Measurements from ENCODE around the gene UGCG. TPM values are rescaled to one million over a fixed set of nuclear protein-coding genes. Genes with fewer than 3 reads are reported as not detected.

UGCG gene
- total and polyA plus RNA-seq, 2 donors (not counting 1 experiment from before 2014, with no cell fraction given) = 23.9 to 53.5 TPM

DNA sequence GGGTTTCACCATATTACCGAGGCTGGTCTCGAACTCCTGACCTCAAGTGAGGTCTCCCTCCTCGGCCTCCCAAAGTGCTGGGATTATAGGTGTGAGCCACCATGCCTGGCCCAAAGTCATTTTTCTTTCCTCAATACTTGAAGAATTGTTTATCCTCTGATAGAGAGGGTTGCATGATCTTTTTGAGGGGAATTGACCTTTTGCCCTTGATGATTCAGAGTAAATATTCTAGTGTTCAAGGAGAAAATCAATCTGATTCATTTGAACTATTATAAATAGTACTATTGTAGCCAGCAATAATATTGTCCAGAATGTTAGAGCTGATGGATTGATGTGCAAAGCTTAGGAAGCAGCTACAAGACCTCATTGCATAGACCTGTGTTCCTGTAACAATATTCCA lies 47.1 kb downstream of the UGCG start:
- Histone ChIP-seq H3K27ac (ENCODE audit: low read length in 2 of 2) (no peak overlapping the region), H4K20me1 (ENCODE audit: control insufficient read depth, insufficient read depth, low read length, poor library complexity, severe bottlenecking) (no peaks in the 10 kb centered on the region), H3K79me2 (ENCODE audit: control insufficient read depth, insufficient read depth, low read length) (peaks cover 4% of the 10 kb centered on the region), H3K9me3 (ENCODE audit: control extremely low read depth in 1 of 3, control insufficient read depth in 2 of 3, insufficient read depth in 1 of 3, low read length in 2 of 3) (no peaks in the 10 kb centered on the region), H3K9ac (ENCODE audit: low read length) (no peak overlapping the region), H3K4me2 (replicated peaks; ENCODE audit: low read depth, low read length, poor library complexity, severe bottlenecking) (no peak overlapping the region), H3K27me3 (replicated peaks in 1 of 4; ENCODE audit: control extremely low read depth in 1 of 4, control insufficient read depth in 3 of 4, insufficient read depth in 4 of 4, low read length in 3 of 4) (no peaks in the 10 kb centered on the region), H3K4me3 (ENCODE audit: control extremely low read depth in 1 of 5, extremely low read depth in 1 of 5, insufficient read depth in 1 of 5, low read depth in 2 of 5, low read length in 4 of 5) (no peak overlapping the region), H3K4me1 (ENCODE audit: control insufficient read depth in 2 of 2, insufficient read depth in 2 of 2, low read length in 2 of 2) (peaks cover 31 to 38% of the 10 kb centered on the region in 2 donors), H3K36me3 (replicated peaks in 1 of 2; ENCODE audit: control extremely low read depth in 1 of 2, control insufficient read depth in 1 of 2, extremely low read depth in 1 of 2, insufficient read depth in 2 of 2, low read length in 1 of 2) (no peaks in the 10 kb centered on the region), H2AFZ (ENCODE audit: insufficient read depth, low read depth, low read length, poor library complexity, severe bottlenecking) (no peak overlapping the region)
- Mint-ChIP-seq H3K4me3 (no peak overlapping the region), H3K27ac (no peak overlapping the region), H3K4me1 (peaks cover 43% of the 10 kb centered on the region), H3K9me3 (ENCODE audit: insufficient read depth) (no peaks in the 10 kb centered on the region), H3K27me3 (no peaks in the 10 kb centered on the region)
- no CpG with 5 or more reads among the region's 3 CpGs for WGBS (ENCODE audit: insufficient coverage)
- POLR2A ChIA-PET = interaction anchor here (0.6 kb wide), 2 partner anchors 8 to 52 kb away, joined by 3 to 4 read pairs; no protein-coding TSS in a partner anchor
- TF ChIP-seq EZH2 (IDR thresholded peaks at IDR 0.05; ENCODE audit: borderline replicate concordance, insufficient read depth, low read depth, low read length, poor library complexity, severe bottlenecking) = no peak
- TF ChIP-seq, protein P1, sequence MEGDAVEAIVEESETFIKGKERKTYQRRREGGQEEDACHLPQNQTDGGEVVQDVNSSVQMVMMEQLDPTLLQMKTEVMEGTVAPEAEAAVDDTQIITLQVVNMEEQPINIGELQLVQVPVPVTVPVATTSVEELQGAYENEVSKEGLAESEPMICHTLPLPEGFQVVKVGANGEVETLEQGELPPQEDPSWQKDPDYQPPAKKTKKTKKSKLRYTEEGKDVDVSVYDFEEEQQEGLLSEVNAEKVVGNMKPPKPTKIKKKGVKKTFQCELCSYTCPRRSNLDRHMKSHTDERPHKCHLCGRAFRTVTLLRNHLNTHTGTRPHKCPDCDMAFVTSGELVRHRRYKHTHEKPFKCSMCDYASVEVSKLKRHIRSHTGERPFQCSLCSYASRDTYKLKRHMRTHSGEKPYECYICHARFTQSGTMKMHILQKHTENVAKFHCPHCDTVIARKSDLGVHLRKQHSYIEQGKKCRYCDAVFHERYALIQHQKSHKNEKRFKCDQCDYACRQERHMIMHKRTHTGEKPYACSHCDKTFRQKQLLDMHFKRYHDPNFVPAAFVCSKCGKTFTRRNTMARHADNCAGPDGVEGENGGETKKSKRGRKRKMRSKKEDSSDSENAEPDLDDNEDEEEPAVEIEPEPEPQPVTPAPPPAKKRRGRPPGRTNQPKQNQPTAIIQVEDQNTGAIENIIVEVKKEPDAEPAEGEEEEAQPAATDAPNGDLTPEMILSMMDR (IDR thresholded peaks at IDR 0.05) = no peak
- intact Hi-C loops (cut with micrococcal nuclease) = no loop called here
- DNase-seq (no peak), ATAC-seq (ENCODE audit: low read depth) (no peak)
- CTCF ChIA-PET = interaction anchor here (2.7 kb wide), 1 partner anchor 131 kb away, joined by 10 read pairs; no protein-coding TSS in a partner anchor

DNA sequence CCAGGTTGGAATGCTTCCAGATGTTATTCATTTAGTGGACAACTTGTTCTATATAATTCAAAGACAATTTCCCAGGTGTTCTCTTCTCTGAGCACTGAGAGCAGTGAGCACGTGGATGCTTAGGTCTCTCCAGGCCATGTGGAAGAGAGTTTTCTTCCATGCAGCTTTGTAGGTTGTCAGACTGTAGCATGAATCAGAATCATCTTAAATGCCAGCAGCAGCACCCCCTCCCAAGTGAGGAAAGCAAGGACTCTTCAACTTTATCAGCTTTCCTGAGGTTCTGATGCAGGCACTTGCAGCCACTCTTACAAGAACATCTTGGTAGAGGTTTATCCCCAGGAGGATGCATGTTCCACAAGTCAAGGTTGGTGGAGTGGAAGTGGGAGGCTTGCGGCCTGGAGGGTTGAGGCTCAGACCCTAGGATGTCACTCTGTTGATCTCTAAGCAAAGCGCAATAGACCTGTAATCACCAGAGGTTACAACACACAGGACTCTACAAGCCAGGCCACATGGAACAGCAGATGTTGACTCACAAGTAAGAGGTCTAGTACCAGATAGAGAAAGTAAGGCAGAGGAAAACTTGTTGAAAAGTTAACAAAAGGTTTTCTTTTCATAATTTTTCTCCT lies 47.7 kb downstream of the UGCG start:
- ChIA-PET CTCF (interaction anchor here (0.9 to 2.7 kb wide), 2 partner anchors 25 to 130 kb away, joined by 3 to 10 read pairs; no protein-coding TSS in a partner anchor), POLR2A (interaction anchor here (0.6 kb wide), 2 partner anchors 8 to 53 kb away, joined by 3 to 4 read pairs; no protein-coding TSS in a partner anchor)
- no peak overlapping the region for H3K4me2 ChIP-seq (replicated peaks; ENCODE audit: low read depth, low read length, poor library complexity, severe bottlenecking)
- no peaks in the 10 kb centered on the region for H3K27me3 Mint-ChIP-seq
- H3K36me3 ChIP-seq (replicated peaks in 1 of 2; ENCODE audit: control extremely low read depth in 1 of 2, control insufficient read depth in 1 of 2, extremely low read depth in 1 of 2, insufficient read depth in 2 of 2, low read length in 1 of 2) = no peaks in the 10 kb centered on the region
- no peaks in the 10 kb centered on the region for H3K27me3 ChIP-seq (replicated peaks in 1 of 4; ENCODE audit: control extremely low read depth in 1 of 4, control insufficient read depth in 3 of 4, insufficient read depth in 4 of 4, low read length in 3 of 4)
- peaks cover 43% of the 10 kb centered on the region for H3K4me1 Mint-ChIP-seq
- H3K79me2 ChIP-seq (ENCODE audit: control insufficient read depth, insufficient read depth, low read length) = peaks cover 4% of the 10 kb centered on the region
- H3K27ac ChIP-seq (ENCODE audit: low read length in 2 of 2) = no peak overlapping the region
- no peak overlapping the region for H3K27ac Mint-ChIP-seq
- no peak overlapping the region for H3K4me3 ChIP-seq (ENCODE audit: control extremely low read depth in 1 of 5, extremely low read depth in 1 of 5, insufficient read depth in 1 of 5, low read depth in 2 of 5, low read length in 4 of 5)
- H3K9ac ChIP-seq (ENCODE audit: low read length) = no peak overlapping the region
- DNase-seq = no peak
- 93% methylated on average over 2 of the region's 3 CpGs for WGBS (ENCODE audit: insufficient coverage)
- no peak overlapping the region for H2AFZ ChIP-seq (ENCODE audit: insufficient read depth, low read depth, low read length, poor library complexity, severe bottlenecking)
- no peak for TF ChIP-seq EZH2 (IDR thresholded peaks at IDR 0.05; ENCODE audit: borderline replicate concordance, insufficient read depth, low read depth, low read length, poor library complexity, severe bottlenecking)
- TF ChIP-seq, protein P1 (IDR thresholded peaks at IDR 0.05) = no peak
- no peaks in the 10 kb centered on the region for H4K20me1 ChIP-seq (ENCODE audit: control insufficient read depth, insufficient read depth, low read length, poor library complexity, severe bottlenecking)
- H3K4me1 ChIP-seq (ENCODE audit: control insufficient read depth in 2 of 2, insufficient read depth in 2 of 2, low read length in 2 of 2) = peaks cover 29 to 38% of the 10 kb centered on the region in 2 donors
- H3K4me3 Mint-ChIP-seq = no peak overlapping the region
- H3K9me3 Mint-ChIP-seq (ENCODE audit: insufficient read depth) = no peaks in the 10 kb centered on the region
- ATAC-seq (ENCODE audit: low read depth) = no peak
- H3K9me3 ChIP-seq (ENCODE audit: control extremely low read depth in 1 of 3, control insufficient read depth in 2 of 3, insufficient read depth in 1 of 3, low read length in 2 of 3) = no peaks in the 10 kb centered on the region
- intact Hi-C loops (cut with micrococcal nuclease) = no loop called here

Data from B cell (primary cell).